Posterior vena cava (tissue), 2 donors: ENCODE results near the gene CNOT6L. TPM values are rescaled to one million over a fixed set of nuclear protein-coding genes. Genes with fewer than 3 reads are reported as not detected.
"Not testable (repeated sequence)": the region's sequence is repeated elsewhere in the genome, so short reads cannot be mapped to it uniquely, and the experiment has no call there.

Source experiments
- DNase-seq: peaks from one replicate; pipeline ENCODE4 v3.0.0-alpha.2; 2020; ENCODE audit warnings: low spot score
- intact Hi-C, 2 donors: fragments of 100-400 bp; cut with DNase I; formaldehyde crosslinking; loops; one replicate each; pipeline versions ENCODE4 v1.14.1 to v1.14.2; 2022 to 2023
- total RNA-seq, 2 donors: library from RNA; stranded (reverse); fragmentation: NEBNext Ultra II Directional; extraction: Animal tissue kit (Norgen Biotek cat#: 25700); gene quantifications; one replicate each; pipeline ENCODE4 v1.2.1, GENCODE V29; 2021
- donor health status: DM: yes; HTN: yes; CAD: no.
- donor health status: DM: yes; HTN: yes; CAD: no.

Gene CNOT6L
- total RNA-seq, 2 donors from 2014 or later, result 38.3 to 40.0 TPM

DNA sequence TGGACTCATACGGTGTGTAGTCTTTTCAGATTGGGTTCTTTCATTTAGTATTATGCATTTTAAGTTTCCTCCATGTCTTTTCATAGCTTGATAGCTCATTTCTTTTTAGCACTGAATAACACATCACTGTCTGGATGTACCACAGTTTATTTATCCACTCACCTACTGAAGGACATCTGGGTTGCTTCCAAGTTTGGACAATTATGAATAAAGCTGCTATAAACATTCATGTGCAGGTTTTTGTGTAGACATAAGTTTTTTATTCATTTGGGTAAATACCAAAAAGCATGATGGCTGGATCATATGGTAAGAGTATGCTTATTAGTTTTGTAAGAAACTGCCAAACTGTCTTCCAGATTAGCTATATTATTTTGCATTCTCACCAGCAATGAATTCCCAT is 29.0 kb downstream of the CNOT6L start:
- intact Hi-C loops, result no loop called here
- DNase-seq, result no peak

DNA sequence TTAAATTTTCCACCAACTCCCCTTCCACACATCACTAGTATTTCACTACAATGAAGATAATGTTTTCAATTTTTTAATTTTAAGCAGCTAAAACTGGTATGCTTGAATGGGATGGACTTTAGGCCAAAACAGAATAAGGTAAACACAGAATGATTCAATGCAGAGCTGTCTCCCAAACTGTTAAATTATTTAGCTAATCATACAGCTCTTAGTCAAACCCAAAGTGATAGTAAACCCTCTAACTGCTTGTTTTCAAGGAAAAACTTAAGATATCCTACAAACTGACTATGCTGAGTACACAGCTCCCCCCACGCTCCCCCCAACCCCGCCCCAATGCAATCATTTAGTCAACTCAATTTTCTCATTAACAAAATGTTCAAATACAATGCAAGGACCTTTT is 30.2 kb downstream of the CNOT6L start:
- DNase-seq, result no peak
- intact Hi-C loops, result no loop called here

DNA sequence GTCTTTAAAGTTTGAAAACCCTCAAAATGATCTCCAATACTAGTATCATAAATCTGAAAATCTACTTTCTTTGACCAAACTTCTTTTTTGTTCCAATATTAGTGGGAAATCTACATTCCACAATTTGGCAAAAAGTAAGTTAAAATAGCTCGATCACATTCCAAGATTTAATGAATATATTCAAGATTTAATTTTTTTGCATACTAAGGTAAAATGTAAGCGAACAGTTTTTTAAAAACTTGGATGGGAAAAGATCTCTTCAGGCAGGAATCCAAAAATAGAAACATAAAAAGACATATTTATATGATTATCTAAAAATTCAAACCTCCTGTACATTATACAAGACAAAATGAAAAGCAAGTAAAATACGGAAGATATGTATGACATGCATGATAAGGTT is 31.2 kb downstream of the CNOT6L start:
- intact Hi-C loops, result no loop called here
- no peak for DNase-seq

DNA sequence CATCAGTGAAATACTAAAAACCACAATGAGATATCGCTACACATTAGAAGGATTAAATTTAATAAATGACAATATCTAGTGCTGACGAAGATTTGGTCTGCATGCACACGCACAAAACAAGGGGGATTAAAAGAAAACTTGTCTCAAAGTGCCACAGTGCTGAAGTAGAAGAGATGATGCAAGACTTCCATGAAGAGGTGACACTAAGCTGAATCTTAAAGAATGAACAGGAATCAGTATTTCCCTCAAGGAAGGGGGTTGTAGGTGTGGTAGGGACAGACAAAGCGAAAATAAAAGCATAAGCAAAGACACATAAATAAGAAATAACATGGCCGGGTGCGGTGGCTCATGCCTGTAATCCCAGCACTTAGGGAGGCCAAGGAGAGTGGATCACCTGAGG is 33.5 kb downstream of the CNOT6L start:
- no peak for DNase-seq
- intact Hi-C loops, result no loop called here

DNA sequence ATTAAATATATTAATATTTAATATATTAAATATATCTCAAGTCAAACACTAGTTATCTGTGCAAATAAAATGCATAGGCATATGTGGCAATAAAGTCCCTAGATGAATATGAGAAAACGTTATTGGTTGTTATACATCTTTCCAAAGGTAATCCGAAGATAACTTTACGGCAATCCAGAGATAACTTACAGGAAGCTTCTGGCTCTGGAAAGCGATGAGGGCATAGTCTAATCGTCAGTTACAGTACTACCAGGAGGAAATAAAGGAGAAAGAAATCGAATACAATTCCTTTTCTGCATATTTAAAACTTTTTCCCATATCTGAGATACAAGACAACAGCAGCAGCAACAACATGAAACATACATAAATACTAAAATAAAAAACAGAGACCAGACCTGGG is 35.3 kb downstream of the CNOT6L start:
- no peak for DNase-seq
- intact Hi-C loops, result no loop called here

DNA sequence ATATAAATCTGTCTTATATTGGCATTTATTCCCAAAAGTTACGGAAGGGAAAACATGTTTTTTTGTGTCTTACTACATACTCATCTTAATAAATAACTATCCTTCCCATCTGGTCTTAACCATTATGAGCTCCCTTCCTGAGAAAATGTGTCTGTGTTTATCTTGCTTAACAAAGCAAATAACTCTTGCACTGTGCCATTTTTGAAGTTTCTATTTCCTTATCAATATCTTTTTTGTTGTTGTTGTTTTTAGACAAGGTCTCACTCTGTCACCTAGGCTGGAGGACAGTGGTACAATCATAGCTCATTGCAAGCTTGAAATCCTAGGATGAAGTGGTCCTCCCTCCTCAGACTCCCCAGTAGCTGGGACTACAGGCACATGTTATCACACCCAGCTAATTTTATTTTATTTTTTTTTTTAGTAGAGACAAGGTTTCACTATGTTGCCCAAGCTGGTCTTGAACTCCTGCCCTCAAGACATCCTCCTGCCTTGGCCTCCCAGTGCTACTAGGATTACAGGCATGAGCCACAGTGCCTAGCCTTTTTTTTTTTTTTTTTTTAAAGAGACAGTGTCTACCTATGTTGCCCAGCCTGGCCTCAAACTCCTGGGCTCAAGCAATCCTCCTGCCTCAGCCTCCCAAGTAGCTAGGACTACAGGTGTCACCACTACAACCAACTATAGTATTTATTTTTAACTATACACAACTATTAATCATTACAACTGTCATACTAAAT is 36.9 kb downstream of the CNOT6L start:
- DNase-seq, result no peak
- intact Hi-C loops, result no loop called here

DNA sequence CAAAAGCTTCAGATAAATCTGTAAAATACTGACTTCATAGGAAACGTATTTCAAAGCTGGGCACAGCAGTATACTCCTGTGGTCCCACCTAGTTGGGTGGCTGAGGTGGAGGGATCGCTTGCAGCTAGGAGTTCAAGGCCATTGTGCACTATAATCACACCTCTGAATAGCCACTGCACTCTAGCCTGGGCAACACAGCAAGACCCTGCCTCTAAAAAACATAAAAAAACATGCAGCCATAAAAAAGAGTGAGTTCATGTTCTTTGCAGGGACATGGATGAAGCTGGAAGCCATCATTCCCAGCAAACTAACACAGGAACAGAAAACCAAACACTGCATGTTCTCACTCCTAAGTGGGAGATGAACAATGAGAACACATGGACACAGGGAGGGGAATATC is 38.4 kb downstream of the CNOT6L start:
- intact Hi-C loops, DNase-seq: not testable (repeated sequence)

DNA sequence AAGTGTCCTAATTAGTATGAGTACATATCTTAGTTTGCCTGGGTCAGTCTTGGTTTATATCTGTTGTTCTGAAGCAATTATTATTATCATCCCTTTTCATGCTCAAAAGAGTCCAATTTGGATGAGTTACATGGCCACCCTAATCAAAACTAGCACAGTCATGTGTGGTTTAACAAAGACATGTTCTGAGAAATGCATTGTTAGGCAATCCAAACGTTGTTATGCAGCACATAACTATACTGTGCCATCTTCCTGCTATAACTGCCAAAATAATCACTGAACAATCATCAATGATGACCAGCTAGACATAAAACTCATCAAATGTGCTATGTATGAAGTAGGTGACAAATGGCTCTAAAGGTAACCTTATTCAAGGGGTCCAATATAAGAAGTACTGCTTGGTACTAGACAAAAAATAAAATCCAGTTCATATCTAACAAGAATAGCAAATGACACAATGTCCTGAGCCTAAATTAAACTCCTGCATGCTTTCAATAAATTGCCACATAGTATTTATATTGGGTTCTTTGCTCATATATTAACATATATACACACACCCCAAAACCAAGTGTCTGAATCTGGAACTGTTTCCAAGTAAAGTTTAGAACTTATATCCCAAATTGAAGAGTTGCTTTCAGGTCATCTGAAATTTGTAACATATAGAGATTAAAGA is 41.9 kb downstream of the CNOT6L start:
- intact Hi-C loops, result no loop called here
- no peak for DNase-seq

DNA sequence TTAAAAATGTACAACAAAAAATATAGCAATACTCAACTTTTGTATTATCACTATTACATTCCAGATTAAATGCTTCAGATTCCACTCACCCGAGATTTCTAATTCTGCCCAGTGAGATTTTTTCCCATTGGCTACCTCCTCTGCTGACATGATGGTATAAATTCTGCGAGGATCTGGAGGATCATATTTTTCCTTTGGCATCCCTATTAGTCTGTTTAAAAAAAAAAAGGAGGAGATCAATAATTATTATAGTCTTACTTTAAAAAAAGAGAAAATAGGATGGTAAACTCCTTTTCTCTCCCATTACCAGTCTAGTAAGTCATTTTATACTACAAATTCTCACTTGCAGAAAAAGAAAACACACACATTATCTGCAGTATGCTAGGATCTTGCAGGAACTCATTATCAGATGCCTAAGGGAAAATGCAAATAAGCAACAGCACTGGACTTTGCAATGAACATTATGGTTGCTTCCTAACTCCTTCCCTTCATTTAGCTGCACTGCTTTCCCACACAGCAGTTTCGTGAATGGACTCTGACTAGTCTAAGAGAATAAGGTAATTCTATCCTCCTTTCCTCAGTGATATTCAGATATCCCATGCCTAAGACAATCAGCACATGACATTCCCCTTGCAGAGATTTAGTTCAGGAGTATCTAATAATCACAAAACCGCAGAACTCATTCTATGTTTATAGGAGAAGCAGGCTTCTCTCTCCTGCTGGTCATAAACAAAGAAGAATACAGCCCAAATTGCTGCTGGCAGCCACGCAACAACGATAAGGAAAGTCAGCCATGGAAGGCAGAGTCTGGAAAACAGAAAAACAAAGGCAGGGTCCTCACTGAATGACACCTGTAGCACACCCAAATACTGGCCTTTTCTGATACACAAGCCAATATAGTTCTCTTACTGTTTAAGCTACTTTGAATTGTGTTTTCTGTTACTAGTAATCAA is 42.7 kb downstream of the CNOT6L start:
- no peak for DNase-seq
- intact Hi-C loops, result no loop called here

DNA sequence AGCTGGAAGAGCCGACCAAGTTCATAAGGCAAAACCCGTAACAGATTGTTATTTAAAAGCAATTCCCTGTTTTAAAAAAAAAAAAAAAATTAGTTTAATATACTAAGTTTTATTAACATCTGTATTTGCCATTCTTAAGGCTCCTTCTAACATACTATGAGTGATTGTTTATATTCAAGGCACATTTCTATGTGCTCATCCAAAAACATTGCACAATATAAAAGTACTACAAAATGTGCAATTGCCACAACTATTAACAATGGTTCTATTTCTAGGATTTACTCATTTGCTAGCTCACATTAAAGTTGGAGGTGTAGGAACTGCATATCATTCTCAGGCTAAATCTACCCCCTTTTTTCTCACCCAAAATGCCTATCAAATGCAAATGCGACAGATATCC is 46.1 kb downstream of the CNOT6L start:
- intact Hi-C loops, result no loop called here
- DNase-seq, result no peak

DNA sequence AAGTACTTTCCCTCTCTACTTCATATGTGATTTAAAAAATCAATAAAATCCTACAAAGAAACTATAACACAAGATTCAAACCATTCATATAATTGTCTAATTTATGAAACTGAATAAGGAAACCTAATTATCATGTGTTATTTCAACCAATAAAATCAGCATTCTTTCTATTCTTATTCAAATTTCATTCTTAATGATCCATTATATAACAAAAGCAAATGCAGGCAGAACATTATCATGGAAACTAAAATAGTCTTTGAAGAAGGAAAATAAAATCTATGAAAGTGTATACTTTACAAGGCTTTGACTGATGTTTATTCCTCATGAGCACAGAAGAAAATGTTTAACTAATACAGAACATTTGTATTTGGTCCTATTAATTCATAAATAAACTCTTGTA is 47.6 kb downstream of the CNOT6L start:
- DNase-seq, result no peak
- intact Hi-C loops, result no loop called here

DNA sequence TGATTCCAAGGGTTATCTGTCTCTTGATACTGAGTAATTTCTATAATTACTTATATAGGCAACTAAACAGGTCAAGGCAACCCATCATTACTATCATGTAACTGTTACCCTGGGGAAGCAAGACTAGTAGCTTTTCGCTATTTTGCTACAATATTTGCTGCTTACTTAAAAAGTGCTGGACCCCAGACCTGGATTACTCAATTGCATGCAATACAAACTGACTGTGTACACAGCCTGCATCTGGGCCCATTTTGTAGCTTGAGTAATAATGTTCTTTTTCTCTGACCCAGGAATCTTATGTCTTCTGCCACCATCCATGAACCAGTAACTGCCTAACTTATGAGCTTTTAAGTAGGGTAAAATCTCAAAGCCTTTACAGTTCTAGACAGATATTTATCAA is 53.4 kb downstream of the CNOT6L start:
- DNase-seq, result no peak
- intact Hi-C loops, result no loop called here

DNA sequence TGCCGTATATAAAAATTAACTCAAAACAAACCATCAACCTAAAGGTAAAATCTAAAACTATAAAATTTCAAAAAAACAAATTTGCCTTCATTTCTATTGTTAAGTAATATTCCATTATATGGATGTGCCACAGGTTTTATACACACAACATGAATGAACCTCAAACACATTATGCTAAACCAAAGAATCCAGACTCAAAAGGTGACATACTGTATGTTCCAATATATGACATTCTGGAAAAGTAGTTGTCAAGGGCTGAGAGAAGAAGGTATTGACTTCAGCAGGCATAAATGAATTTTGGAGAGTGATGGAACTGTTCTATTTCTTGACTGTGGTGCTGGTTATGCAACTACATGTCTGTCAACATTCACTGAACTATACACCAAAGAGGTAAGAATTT is 56.6 kb downstream of the CNOT6L start:
- DNase-seq, result no peak
- intact Hi-C loops, result no loop called here

DNA sequence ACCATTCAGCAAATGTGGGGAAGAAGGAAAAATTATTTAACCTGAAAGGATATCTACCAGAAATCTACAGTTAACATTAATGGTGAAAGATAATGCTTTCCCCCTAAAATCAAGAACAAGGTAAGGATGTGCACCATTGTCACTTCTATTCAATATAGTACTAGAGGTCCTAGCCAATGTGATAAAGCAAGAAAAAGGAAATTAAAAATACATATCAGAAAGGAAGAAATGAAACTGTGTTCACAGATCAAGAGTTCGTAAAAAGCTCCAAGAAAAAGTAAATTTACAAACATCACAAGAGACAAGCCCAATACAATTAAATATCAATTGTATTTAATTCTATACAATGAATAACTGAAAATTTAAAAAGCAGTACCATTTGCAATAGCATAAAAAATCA is 57.6 kb downstream of the CNOT6L start:
- intact Hi-C loops, result no loop called here
- no peak for DNase-seq

DNA sequence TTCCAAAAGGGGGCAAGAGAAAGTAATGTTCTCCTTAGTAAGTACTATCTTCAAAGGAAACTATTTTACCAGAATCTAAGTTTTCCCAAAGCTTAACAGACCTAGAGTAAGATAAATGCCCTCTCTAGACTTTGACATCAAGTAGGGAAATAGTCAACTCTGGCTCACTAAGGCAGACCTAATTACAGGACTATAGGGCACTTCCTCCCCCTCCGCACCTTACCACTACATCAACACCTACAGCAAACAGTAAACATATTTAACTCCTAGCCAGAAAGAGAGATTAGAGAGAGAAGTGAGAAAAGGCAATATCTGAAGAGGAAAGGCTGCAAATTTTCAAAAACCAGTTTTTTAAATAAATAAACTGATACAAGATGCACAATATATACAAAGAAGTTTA is 60.4 kb downstream of the CNOT6L start:
- DNase-seq, result no peak
- intact Hi-C loops, result no loop called here

DNA sequence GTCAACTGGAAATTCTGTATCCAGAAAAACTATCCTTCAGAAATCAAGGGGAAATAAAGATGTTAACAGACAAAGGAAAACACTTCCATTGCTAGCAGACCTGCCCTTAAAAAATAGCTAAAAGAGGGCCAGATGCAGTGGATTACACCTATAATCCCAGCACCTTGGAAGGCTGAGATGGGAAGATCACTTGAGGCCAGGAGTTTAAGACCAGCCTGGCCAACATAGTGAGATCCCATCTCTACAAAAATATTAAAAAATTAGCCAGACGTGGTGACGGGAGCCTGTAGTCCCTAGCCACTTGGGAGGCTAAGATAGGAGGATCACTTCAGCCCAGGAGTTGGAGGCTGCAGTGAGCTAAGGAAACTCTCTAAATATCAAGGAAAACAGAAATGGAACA is 67.4 kb downstream of the CNOT6L start:
- intact Hi-C loops, result no loop called here
- DNase-seq, result no peak

DNA sequence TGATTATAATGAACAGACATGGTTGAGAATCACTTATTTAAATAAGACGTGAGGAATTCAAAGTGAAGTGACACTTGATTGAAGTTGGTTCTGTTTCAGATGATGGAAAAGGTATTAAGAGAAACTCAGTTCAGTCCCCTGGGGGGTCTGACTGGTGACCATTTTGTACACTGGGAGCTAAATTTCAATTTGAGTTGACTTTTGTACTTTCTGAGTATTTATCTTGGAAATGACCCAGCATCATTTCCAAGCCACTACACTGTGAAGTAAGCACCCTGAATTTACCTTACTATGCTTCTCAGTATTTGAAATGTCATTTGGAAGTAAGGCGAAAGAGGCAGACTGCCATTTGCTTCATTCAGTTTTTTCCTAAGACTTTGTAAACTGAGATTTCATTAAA is 73.4 kb downstream of the CNOT6L start:
- DNase-seq, result no peak
- intact Hi-C loops, result no loop called here

DNA sequence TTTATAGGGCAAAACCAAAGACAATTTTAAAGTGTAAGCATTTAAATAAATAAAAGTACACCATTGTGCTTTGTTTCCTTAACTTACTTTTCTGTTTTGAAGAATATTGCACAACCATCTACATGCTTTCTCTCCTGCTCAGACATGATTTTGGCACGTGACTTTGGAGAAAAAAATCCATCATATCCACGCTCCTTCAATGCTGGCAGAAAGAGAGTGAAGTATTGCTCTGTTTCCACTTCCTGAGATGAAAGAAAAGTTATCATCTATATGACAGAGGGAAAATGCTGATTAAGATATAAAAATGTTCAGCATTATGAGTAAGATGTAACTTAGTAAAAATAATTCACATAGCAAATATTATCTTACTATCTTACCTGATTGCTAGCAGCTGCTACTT is 77.1 kb downstream of the CNOT6L start:
- no peak for DNase-seq
- intact Hi-C loops, result no loop called here

DNA sequence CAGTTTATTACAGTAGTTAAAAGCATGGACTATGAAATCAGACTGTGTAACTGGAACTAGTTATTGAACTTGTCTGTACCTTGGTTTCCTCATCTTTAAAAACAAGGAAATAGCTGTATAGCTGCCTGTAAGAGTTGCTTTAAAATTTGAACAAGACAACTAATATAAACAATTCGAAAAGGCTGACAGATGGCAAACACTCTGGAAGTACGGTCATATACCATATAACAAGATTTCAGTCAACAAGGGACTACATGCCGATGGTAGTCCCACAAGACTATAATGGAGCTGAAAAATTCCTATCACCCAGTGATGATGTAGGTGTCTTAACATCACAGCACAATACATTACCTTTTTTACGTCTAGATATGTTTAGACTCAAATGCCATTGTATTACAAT is 78.7 kb downstream of the CNOT6L start:
- intact Hi-C loops, result no loop called here
- no peak for DNase-seq

DNA sequence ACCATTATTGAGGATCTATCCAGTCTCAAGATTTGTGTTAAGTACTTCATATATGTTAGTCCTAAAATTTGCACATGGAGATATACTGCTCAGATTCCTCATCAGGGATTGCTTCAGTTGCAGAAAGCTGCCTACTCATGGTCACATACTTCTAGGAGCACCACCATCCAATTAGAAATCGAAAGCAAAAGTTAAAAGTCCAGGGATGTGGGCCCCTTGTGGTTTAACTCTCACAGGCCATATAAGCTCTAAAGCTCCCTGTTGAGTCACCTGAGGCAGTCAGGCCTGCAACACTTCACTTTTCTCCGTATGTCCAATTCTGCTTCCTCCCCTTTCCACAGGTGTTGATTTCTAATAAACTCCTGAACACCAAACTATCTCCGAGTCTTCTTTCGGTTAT is 84.2 kb downstream of the CNOT6L start:
- intact Hi-C loops, result no loop called here

More for the DNA sequence above, 84.2 kb downstream of the CNOT6L start:
- no peak for DNase-seq
